Transverse colon (tissue), 4 donors: ENCODE results near the gene AP1S1. TPM values are rescaled to one million over a fixed set of nuclear protein-coding genes. Genes with fewer than 3 reads are reported as not detected.

ENCODE experiments used
- DNase-seq: peaks from one replicate; pipeline ENCODE4 v3.0.0-alpha.2; 2019
- H3K27ac ChIP-seq, 4 donors: fragments of 200-600 bp; sonication (generic); 2 replicates each; pipeline ENCODE4 v1.5.1; 2016 to 2018; ENCODE audit warnings: inconsistent platforms in 4 of 4
- H3K27me3 ChIP-seq: fragments of 200-600 bp; sonication (generic); 2 replicates; pipeline ENCODE4 v1.5.1; 2017; ENCODE audit warnings: inconsistent platforms
- H3K36me3 ChIP-seq, 4 donors: fragments of 200-600 bp; sonication (generic); 2 replicates each; pipeline ENCODE4 v1.5.1; 2017 to 2019; ENCODE audit warnings: inconsistent platforms in 4 of 4
- H3K4me1 ChIP-seq, 4 donors: fragments of 200-600 bp; sonication (generic); 2 replicates each; pipeline ENCODE4 v1.5.1; 2017 to 2020; ENCODE audit warnings: inconsistent platforms in 4 of 4
- H3K4me3 ChIP-seq, 4 donors: fragments of 200-600 bp; sonication (generic); 1 replicate in 1 of 4; 2 replicates in 3 of 4; pipeline versions ENCODE4 v1.5.1 to v1.6.1; 2017 to 2019; ENCODE audit warnings: inconsistent platforms in 4 of 4
- H3K9me3 ChIP-seq, 2 donors: fragments of 200-600 bp; sonication (generic); 2 replicates each; pipeline ENCODE4 v1.5.1; 2017 to 2019; ENCODE audit warnings: inconsistent platforms in 2 of 2
- EP300 ChIP-seq: sonication (generic); formaldehyde crosslinking; IDR thresholded peaks from one replicate; pipeline ENCODE4 v1.6.1; 2017; ENCODE audit warnings: antibody characterized with exemption, low read depth
- POLR2A ChIP-seq: fragments of 450-650 bp; IDR thresholded peaks from one replicate; pipeline ENCODE4 v1.6.1; 2016; ENCODE audit warnings: antibody characterized with exemption, mild to moderate bottlenecking, moderate library complexity
- POLR2AphosphoS5 ChIP-seq, 3 donors: sonication (generic); formaldehyde crosslinking; IDR thresholded peaks; one replicate each; pipeline ENCODE4 v1.6.1; 2016; ENCODE audit warnings: antibody characterized with exemption in 3 of 3
- WGBS, 2 donors: methylation state at CpG; one replicate each; pipeline ENCODE4 v1.1.5; 2018; ENCODE audit warnings: low coverage in 1 of 2; 5-methylcytosine and 5-hydroxymethylcytosine counted together
- in situ Hi-C, 4 donors: fragments of 200-750 bp; cut with MboI; loops; one replicate each; pipeline versions ENCODE4 v1.15.0 to v1.15.1; 2017; ENCODE audit warnings: low sequenced_read_pairs in 3 of 4, low pct_ligation_motif_present in 1 of 4, low pct_unique_long_range_greater_than_20kb in 1 of 4
- intact Hi-C: fragments of 100-400 bp; cut with DNase I; formaldehyde crosslinking; loops from one replicate; pipeline ENCODE4 v1.15.1; 2023; ENCODE audit warnings: low total_unique reads
- total RNA-seq, 4 donors: library from RNA; depleted of rRNA; stranded (reverse); fragments of >200 nt; gene quantifications; one replicate each; pipeline ENCODE4 v1.1.0, GENCODE V29; 2016
- TF ChIP-seq, protein P1 (sequence below), 5 experiments: fragments of 200-600 bp in 3 of 5; fragments of 450-650 bp in 2 of 5; sonication (generic) in 3 of 5; IDR thresholded peaks; 1 replicate in 2 of 5; 2 replicates in 3 of 5; pipeline ENCODE4 v1.5.1; 2016 to 2017; ENCODE audit warnings: antibody characterized with exemption in 5 of 5, inconsistent platforms in 3 of 5, mild to moderate bottlenecking in 2 of 5, moderate library complexity in 1 of 5

AP1S1 gene
- total RNA-seq, 4 donors from 2014 or later, result 18.3 to 87.3 (median 54.0) TPM

DNA sequence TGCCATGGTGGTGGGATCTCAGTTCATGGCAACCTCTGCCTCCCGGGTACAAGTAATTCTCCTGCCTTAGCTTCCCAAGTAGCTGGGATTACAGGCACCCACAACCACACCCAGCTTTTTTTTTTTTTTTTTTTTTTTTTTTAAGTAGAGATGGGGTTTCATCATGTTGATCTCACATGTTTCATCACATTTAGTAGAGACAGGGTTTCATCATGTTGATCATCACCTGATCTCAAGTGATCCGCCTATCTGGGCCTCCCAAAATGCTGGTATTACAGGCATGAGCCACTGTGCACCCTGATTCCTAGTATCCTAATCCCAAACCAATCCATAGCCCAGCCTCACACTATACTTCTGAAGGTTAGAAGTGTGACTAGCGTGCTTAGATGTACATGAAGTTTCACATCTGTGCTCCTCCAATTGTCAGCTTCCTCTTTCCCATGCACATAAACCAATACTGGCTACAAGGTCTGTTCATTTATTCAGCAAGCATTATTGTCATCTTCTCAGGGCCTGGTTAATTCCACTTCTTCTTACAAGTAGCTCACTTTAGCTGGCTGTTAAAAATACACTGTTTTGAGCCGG lies 32.7 kb downstream of the AP1S1 start:
- 80 to 94% methylated on average over 2 to 4 of the region's 4 CpGs for WGBS, 2 donors
- H3K9me3 ChIP-seq, result no peaks in the 10 kb centered on the region
- intact Hi-C loops (no loop called here), in situ Hi-C loops (no loop called here)
- H3K27me3 ChIP-seq, result peaks cover 9% of the 10 kb centered on the region
- no peaks in the 10 kb centered on the region for H3K36me3 ChIP-seq
- H3K27ac ChIP-seq, result no peak overlapping the region
- no peak for TF ChIP-seq POLR2A
- TF ChIP-seq, protein P1, sequence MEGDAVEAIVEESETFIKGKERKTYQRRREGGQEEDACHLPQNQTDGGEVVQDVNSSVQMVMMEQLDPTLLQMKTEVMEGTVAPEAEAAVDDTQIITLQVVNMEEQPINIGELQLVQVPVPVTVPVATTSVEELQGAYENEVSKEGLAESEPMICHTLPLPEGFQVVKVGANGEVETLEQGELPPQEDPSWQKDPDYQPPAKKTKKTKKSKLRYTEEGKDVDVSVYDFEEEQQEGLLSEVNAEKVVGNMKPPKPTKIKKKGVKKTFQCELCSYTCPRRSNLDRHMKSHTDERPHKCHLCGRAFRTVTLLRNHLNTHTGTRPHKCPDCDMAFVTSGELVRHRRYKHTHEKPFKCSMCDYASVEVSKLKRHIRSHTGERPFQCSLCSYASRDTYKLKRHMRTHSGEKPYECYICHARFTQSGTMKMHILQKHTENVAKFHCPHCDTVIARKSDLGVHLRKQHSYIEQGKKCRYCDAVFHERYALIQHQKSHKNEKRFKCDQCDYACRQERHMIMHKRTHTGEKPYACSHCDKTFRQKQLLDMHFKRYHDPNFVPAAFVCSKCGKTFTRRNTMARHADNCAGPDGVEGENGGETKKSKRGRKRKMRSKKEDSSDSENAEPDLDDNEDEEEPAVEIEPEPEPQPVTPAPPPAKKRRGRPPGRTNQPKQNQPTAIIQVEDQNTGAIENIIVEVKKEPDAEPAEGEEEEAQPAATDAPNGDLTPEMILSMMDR (IDR thresholded peaks at IDR 0.05), result no peak
- no peak for TF ChIP-seq POLR2AphosphoS5 (IDR thresholded peaks at IDR 0.05)
- TF ChIP-seq EP300, result no peak
- H3K4me1 ChIP-seq, result peaks cover 0 to 7% (median 4%) of the 10 kb centered on the region in 4 donors
- DNase-seq, result no peak
- H3K4me3 ChIP-seq, result no peak overlapping the region

DNA sequence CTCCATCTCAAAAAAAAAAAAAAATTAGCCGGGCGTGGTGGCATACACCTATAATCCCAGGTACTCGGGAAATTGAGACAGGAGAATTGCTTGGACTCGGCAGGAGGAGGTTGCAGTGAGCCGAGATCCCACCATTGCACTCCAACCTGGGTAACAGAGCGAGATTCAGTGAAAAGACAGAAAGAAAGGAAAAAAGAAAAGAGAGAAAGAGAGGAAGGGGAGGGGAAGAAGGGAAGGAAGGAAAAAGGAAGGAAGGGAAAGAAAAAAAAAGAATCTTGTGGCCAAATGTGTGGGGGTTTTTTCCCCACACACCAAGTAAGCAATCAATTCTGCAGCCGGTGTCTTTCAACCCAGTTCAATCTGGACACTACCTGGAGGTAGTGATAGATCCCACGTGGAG lies 34.8 kb downstream of the AP1S1 start:
- WGBS, 2 donors, result 62 to 66% methylated on average over 3 to 8 of the region's 8 CpGs
- no peaks in the 10 kb centered on the region for H3K9me3 ChIP-seq
- H3K27me3 ChIP-seq, result no peaks in the 10 kb centered on the region
- no peak overlapping the region for H3K27ac ChIP-seq
- H3K4me3 ChIP-seq, result no peak overlapping the region
- TF ChIP-seq EP300, result no peak
- no peak for TF ChIP-seq POLR2A
- no peak for TF ChIP-seq POLR2AphosphoS5 (IDR thresholded peaks at IDR 0.05)
- TF ChIP-seq, protein P1 (IDR thresholded peaks at IDR 0.05), result no peak
- DNase-seq, result no peak
- H3K36me3 ChIP-seq, result no peaks in the 10 kb centered on the region
- in situ Hi-C loops (no loop called here), intact Hi-C loops (no loop called here)
- peaks cover 4 to 14% (median 7%) of the 10 kb centered on the region in 4 donors for H3K4me1 ChIP-seq

DNA sequence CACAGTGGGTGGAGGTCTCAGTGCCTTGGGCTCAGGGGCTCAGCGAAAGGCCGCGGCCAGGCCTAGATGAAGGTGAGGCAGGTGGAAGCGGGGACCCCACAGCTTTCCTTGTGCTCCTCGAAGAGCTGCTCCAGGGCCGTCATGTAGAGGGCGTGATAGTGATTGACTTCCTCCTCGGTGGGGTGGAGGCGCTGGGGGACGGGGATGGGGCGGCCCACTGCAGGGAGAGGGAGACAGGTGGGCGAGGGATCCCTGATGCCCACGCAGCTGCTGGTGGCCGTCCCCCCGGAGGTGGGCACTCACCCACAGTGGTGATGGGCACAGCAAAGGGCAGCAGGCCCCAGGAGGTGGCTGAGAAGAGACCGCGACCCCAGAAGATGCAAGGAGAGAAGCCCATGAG lies 41.6 kb downstream of the AP1S1 start:
- in situ Hi-C loops, result loop anchor here in 2 of 4 donors (10.0 kb wide), 2 partner anchors 51 to 79 kb away; no protein-coding TSS in a partner anchor
- intact Hi-C loops, result loop anchor here (10.0 kb wide), 1 partner anchor 99 kb away; no protein-coding TSS in a partner anchor

DNA sequence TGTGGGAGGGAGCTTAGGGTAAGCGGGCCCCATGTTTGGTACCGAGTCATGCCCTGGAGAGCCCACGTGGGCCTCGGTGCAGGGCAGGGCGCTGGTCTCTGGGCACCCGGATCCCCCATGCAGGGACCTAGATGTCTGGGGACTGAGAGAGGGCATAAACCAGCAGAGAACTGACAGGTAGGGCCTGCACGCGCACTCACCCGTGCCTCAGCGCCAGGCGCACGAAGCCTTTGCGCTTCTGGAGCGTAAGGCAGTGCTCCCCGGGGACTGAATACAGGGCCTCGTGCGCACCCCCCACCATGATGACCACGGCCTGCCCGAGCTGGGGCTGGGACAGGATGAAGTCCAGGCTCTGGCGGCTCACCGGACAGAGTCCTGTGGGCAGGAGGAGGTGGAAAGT lies 43.7 kb downstream of the AP1S1 start:
- no peak for TF ChIP-seq EP300
- TF ChIP-seq POLR2A, result no peak
- TF ChIP-seq, protein P1 (IDR thresholded peaks at IDR 0.05), result no peak
- no peak for TF ChIP-seq POLR2AphosphoS5 (IDR thresholded peaks at IDR 0.05)
- no peak overlapping the region for H3K27ac ChIP-seq
- no peak for DNase-seq
- no peak overlapping the region for H3K4me3 ChIP-seq
- intact Hi-C loops (loop anchor here (10.0 kb wide), 1 partner anchor 97 kb away; no protein-coding TSS in a partner anchor), in situ Hi-C loops (loop anchor here in 2 of 4 donors (10.0 kb wide), 2 partner anchors 53 to 77 kb away; no protein-coding TSS in a partner anchor)
- H3K27me3 ChIP-seq, result peaks cover 50% of the 10 kb centered on the region
- H3K36me3 ChIP-seq, result no peaks in the 10 kb centered on the region
- H3K9me3 ChIP-seq, result no peaks in the 10 kb centered on the region
- peaks cover 0 to 23% (median 10%) of the 10 kb centered on the region in 4 donors for H3K4me1 ChIP-seq
- WGBS, 2 donors, result 67% methylated on average over 12 of the region's 21 CpGs; no CpG with 5 or more reads in 1 of the 2 donors

More for the DNA sequence above, 41.6 kb downstream of the AP1S1 start:
- TF ChIP-seq EP300 (no peak), POLR2AphosphoS5 (IDR thresholded peaks at IDR 0.05) (no peak), POLR2A (no peak)
- TF ChIP-seq, protein P1 (IDR thresholded peaks at IDR 0.05), result no peak
- Histone ChIP-seq H3K4me1 (peaks cover 0 to 17% (median 4%) of the 10 kb centered on the region in 4 donors), H3K27ac (no peak overlapping the region), H3K9me3 (no peaks in the 10 kb centered on the region), H3K36me3 (no peaks in the 10 kb centered on the region), H3K4me3 (no peak overlapping the region), H3K27me3 (peaks cover 29% of the 10 kb centered on the region)
- WGBS, 2 donors, result 84% methylated on average over 12 of the region's 17 CpGs; no CpG with 5 or more reads in 1 of the 2 donors
- no peak for DNase-seq
